Omental fat pad (tissue), 4 donors: Measurements from ENCODE around the gene LTA4H. TPM values are rescaled to one million over a fixed set of nuclear protein-coding genes. Genes with fewer than 3 reads are reported as not detected.

ENCODE experiments used
- ATAC-seq: fragments of 150-250 bp; one replicate; pipeline ENCODE4 v1.9.1; 2016; ENCODE audit warnings: mild to moderate bottlenecking, moderate library complexity; ENCODE audit not compliant: low FRiP score
- DNase-seq: peaks from one replicate; pipeline ENCODE4 v3.0.0-alpha.2; 2019; ENCODE audit warnings: low spot score
- CTCF ChIP-seq, 3 donors: fragments of 450-650 bp; IDR thresholded peaks; one replicate each; pipeline ENCODE4 v1.5.1; 2016 to 2017; ENCODE audit warnings: antibody characterized with exemption in 3 of 3, mild to moderate bottlenecking in 3 of 3, moderate library complexity in 2 of 3
- total RNA-seq, 4 donors: library from RNA; depleted of rRNA; stranded (reverse); fragments of >200 nt; gene quantifications; one replicate each; pipeline ENCODE4 v1.1.0, GENCODE V29; 2016

Gene LTA4H
- total RNA-seq, 4 donors from 2014 or later, result 60.8 to 77.8 (median 70.0) TPM

GRCh38 chr12:95955549-95956159 is 79.7 kb downstream of the LTA4H start:
- TF ChIP-seq CTCF (IDR thresholded peaks at IDR 0.05), result no peak
- DNase-seq (no peak), ATAC-seq (no peak)

GRCh38 chr12:95953000-95953399 is 82.4 kb downstream of the LTA4H start:
- ATAC-seq (no peak), DNase-seq (no peak)
- TF ChIP-seq CTCF (IDR thresholded peaks at IDR 0.05), result no peak

- no peak for ATAC-seq
- TF ChIP-seq CTCF (IDR thresholded peaks at IDR 0.05), result no peak
Observed at GRCh38 chr12:95951515-95951914, 83.9 kb downstream of the LTA4H start.

More at GRCh38 chr12:95951515-95951914, 83.9 kb downstream of the LTA4H start:
- no peak for DNase-seq

Other genes starting within 250 kb of the LTA4H start
- 10 to 100 TPM; 12.2 to 55.2 (median 15.0) TPM for gene NTN4, start 244.8 kb downstream of the LTA4H start, total RNA-seq
- 10 to 100 TPM in 1 of 4 donors, 1 to 10 TPM in 3; 4.9 to 14.7 (median 7.9) TPM for gene SNRPF, start 176.6 kb downstream of the LTA4H start, total RNA-seq
- not detected for gene CCDC38, start 93.0 kb downstream of the LTA4H start, total RNA-seq
- 1 to 10 TPM in 3 of 4 donors, under 1 TPM in 1; 0.69 to 3.2 (median 1.4) TPM for gene AMDHD1, start 92.3 kb downstream of the LTA4H start, total RNA-seq
- gene HAL, start 39.2 kb downstream of the LTA4H start, total RNA-seq, result 1 to 10 TPM; 1.2 to 8.7 (median 1.7) TPM
- 10 to 100 TPM; 22.4 to 69.7 (median 37.9) TPM for gene ELK3, start 158.8 kb upstream of the LTA4H start, total RNA-seq